H1 (cell line): ENCODE measurements around the gene SPOCK3. TPM values are rescaled to one million over a fixed set of nuclear protein-coding genes. Genes with fewer than 3 reads are reported as not detected.

Experiments used
- CTCF ChIA-PET: fragments of 300-600 bp; sonication (Branson Sonifier 250); formaldehyde crosslinking; loops from one replicate; lab custom pipeline; 2021; ENCODE audit not compliant: partially characterized antibody; lab: Charles Lee
- POLR2A ChIA-PET: fragments of 300-600 bp; sonication (Branson Sonifier 250); formaldehyde crosslinking; loops from one replicate; lab custom pipeline; 2021; ENCODE audit warnings: inconsistent platforms; ENCODE audit not compliant: partially characterized antibody; lab: Charles Lee
- DNase-seq, 2 experiments: peaks; one replicate each; pipeline versions ENCODE4 v3.0.0 to v3.0.0-alpha.2; 2010 to 2022; ENCODE audit warnings: low spot score in 2 of 2, low read depth in 1 of 2, mixed read lengths in 1 of 2
- FAIRE-seq: peaks from 2 replicates; lab custom pipeline; 2011; peaks lifted over from hg19 to GRCh38; lab: Jason Lieb, UNC
- H2AFZ ChIP-seq: 2 replicates; pipeline ENCODE4 v1.8.1; 2012; ENCODE audit warnings: low read length, inconsistent platforms
- H2AK5ac ChIP-seq: 2 replicates; pipeline ENCODE4 v1.6.1; 2013; ENCODE audit warnings: low read depth, low read length
- H2BK120ac ChIP-seq: replicated peaks from 2 replicates; pipeline ENCODE3; 2013; ENCODE audit warnings: low read depth, low read length, inconsistent platforms
- H2BK12ac ChIP-seq: 2 replicates; pipeline ENCODE4 v1.6.1; 2013; ENCODE audit warnings: low read depth, low read length
- H2BK15ac ChIP-seq: 2 replicates; pipeline ENCODE4 v1.6.1; 2013; ENCODE audit warnings: low read length
- H2BK20ac ChIP-seq: 2 replicates; pipeline ENCODE4 v1.6.1; 2013; ENCODE audit warnings: low read length
- H2BK5ac ChIP-seq: 2 replicates; pipeline ENCODE4 v1.6.1; 2013; ENCODE audit warnings: low read depth, low read length
- H3K14ac ChIP-seq: 2 replicates; pipeline ENCODE4 v1.6.1; 2013; ENCODE audit warnings: inconsistent platforms; ENCODE audit not compliant: insufficient read length
- H3K18ac ChIP-seq: 2 replicates; pipeline ENCODE4 v1.6.1; 2013; ENCODE audit warnings: low read length; ENCODE audit errors: extremely low read depth
- H3K23ac ChIP-seq: 2 replicates; pipeline ENCODE4 v1.6.1; 2013; ENCODE audit warnings: inconsistent platforms; ENCODE audit not compliant: insufficient read length
- H3K23me2 ChIP-seq: 2 replicates; pipeline ENCODE4 v1.6.1; 2013; ENCODE audit warnings: low read depth, low read length
- H3K27ac ChIP-seq: 2 replicates; pipeline ENCODE4 v1.6.1; 2011; ENCODE audit warnings: low read depth, low read length, inconsistent platforms
- H3K27me3 ChIP-seq, 4 experiments: replicated peaks in 1 of 4; 1 replicate in 1 of 4; 2 replicates in 3 of 4; pipeline versions ENCODE4 v1.6.1 to v1.8.1; 2011 to 2013; ENCODE audit warnings: low read length in 3 of 4, mild to moderate bottlenecking in 3 of 4, inconsistent platforms in 2 of 4, mixed read lengths in 2 of 4, moderate library complexity in 1 of 4; ENCODE audit not compliant: control insufficient read depth in 3 of 4, insufficient read depth in 3 of 4; ENCODE audit errors: extremely low read depth in 1 of 4
- H3K36me3 ChIP-seq, 4 experiments: 2 replicates each; pipeline versions ENCODE4 v1.6.1 to v1.8.1; 2011 to 2013; ENCODE audit warnings: mild to moderate bottlenecking in 4 of 4, low read length in 3 of 4, moderate library complexity in 2 of 4, control low read depth in 1 of 4, inconsistent platforms in 1 of 4; ENCODE audit not compliant: insufficient read depth in 4 of 4, control insufficient read depth in 2 of 4
- H3K4ac ChIP-seq: replicated peaks from 2 replicates; pipeline ENCODE3; 2013; ENCODE audit warnings: low read length, low read depth, mixed read lengths, inconsistent platforms; ENCODE audit not compliant: insufficient read length
- H3K4me1 ChIP-seq, 4 experiments: replicated peaks in 1 of 4; 1 replicate in 1 of 4; 2 replicates in 3 of 4; pipeline versions ENCODE4 v1.6.1 to v1.8.1; 2011 to 2013; ENCODE audit warnings: low read length in 3 of 4, inconsistent platforms in 2 of 4, mixed read lengths in 1 of 4; ENCODE audit not compliant: insufficient read depth in 4 of 4, control insufficient read depth in 3 of 4
- H3K4me2 ChIP-seq, 2 experiments: 2 replicates each; pipeline versions ENCODE4 v1.6.1 to v1.8.1; 2011 to 2013; ENCODE audit warnings: low read depth in 2 of 2, low read length in 2 of 2, control low read depth in 1 of 2, inconsistent platforms in 1 of 2, mild to moderate bottlenecking in 1 of 2; ENCODE audit not compliant: insufficient read depth in 1 of 2
- H3K4me3 ChIP-seq, 4 experiments: fragments of 200-600, 300-600 bp in 1 of 4; sonication (generic), shearing (Covaris generic), sonication (Bioruptor Twin) in 1 of 4; 2 replicates each; pipeline versions ENCODE4 v1.5.1 to v1.8.1; 2011 to 2016; ENCODE audit warnings: low read length in 4 of 4, low read depth in 3 of 4, control low read depth in 2 of 4, inconsistent platforms in 2 of 4, mild to moderate bottlenecking in 2 of 4, mixed read lengths in 1 of 4, moderate library complexity in 1 of 4; ENCODE audit not compliant: insufficient read depth in 2 of 4; ENCODE audit errors: extremely low read depth in 1 of 4
- H3K56ac ChIP-seq: replicated peaks from 2 replicates; pipeline ENCODE3; 2013; ENCODE audit warnings: low read depth, mild to moderate bottlenecking, mixed read lengths, low read length, inconsistent platforms; ENCODE audit not compliant: insufficient read length
- H3K79me1 ChIP-seq: 2 replicates; pipeline ENCODE4 v1.6.1; 2013; ENCODE audit warnings: low read depth, low read length, control low read depth
- H3K79me2 ChIP-seq, 2 experiments: 2 replicates each; pipeline versions ENCODE4 v1.6.1 to v1.8.1; 2012 to 2013; ENCODE audit warnings: low read length in 2 of 2, mild to moderate bottlenecking in 2 of 2, inconsistent platforms in 1 of 2; ENCODE audit not compliant: insufficient read depth in 2 of 2, control insufficient read depth in 1 of 2
- H3K9ac ChIP-seq, 4 experiments: replicated peaks in 1 of 4; 1 replicate in 1 of 4; 2 replicates in 3 of 4; pipeline versions ENCODE4 v1.6.1 to v1.8.1; 2011 to 2013; ENCODE audit warnings: low read depth in 3 of 4, low read length in 3 of 4, control low read depth in 2 of 4, mild to moderate bottlenecking in 2 of 4, moderate library complexity in 2 of 4, inconsistent platforms in 1 of 4; ENCODE audit errors: extremely low read depth in 1 of 4
- H3K9me3 ChIP-seq, 2 experiments: 2 replicates each; pipeline versions ENCODE4 v1.6.1 to v1.8.1; 2012 to 2013; ENCODE audit warnings: mild to moderate bottlenecking in 2 of 2, moderate library complexity in 2 of 2, control low read depth in 1 of 2, inconsistent platforms in 1 of 2, low read depth in 1 of 2, low read length in 1 of 2, mixed read lengths in 1 of 2; ENCODE audit not compliant: insufficient read depth in 2 of 2
- H4K20me1 ChIP-seq, 2 experiments: replicated peaks in 1 of 2; 2 replicates each; pipeline versions ENCODE3 to v1.8.1; 2011 to 2013; ENCODE audit warnings: inconsistent platforms in 2 of 2, low read length in 2 of 2, mild to moderate bottlenecking in 1 of 2; ENCODE audit not compliant: insufficient read depth in 2 of 2, control insufficient read depth in 1 of 2
- H4K5ac ChIP-seq: 2 replicates; pipeline ENCODE4 v1.6.1; 2013; ENCODE audit warnings: low read length, low read depth, mixed read lengths, inconsistent platforms; ENCODE audit not compliant: insufficient read length
- H4K8ac ChIP-seq: 2 replicates; pipeline ENCODE4 v1.8.0; 2013; ENCODE audit warnings: mild to moderate bottlenecking, moderate library complexity, low read length, inconsistent platforms; ENCODE audit not compliant: insufficient read depth; ENCODE audit errors: extremely low read depth
- H4K91ac ChIP-seq: replicated peaks from 2 replicates; pipeline ENCODE3; 2013; ENCODE audit warnings: low read length, mixed read lengths, inconsistent platforms; ENCODE audit not compliant: insufficient read length
- CHD2 ChIP-seq: IDR thresholded peaks from 2 replicates; pipeline ENCODE4 v1.6.1; 2012; ENCODE audit warnings: low read length, improper control_type of control experiment
- WGBS, 2 experiments: shearing (Covaris generic) in 1 of 2; methylation state at CpG; one replicate each; pipeline versions ENCODE4 v1.1.6 to v1.1.7; 2013 to 2015; ENCODE audit warnings: low lambda C conversion rate in 2 of 2, mixed read lengths in 2 of 2, inconsistent platforms in 1 of 2, low coverage in 1 of 2, missing lambda C conversion rate in 1 of 2; ENCODE audit not compliant: insufficient replicate concordance in 2 of 2, insufficient coverage in 1 of 2, insufficient read length in 1 of 2; ENCODE audit errors: extremely low coverage in 1 of 2, missing lambda C conversion rate in 1 of 2; 5-methylcytosine and 5-hydroxymethylcytosine counted together
- polyA plus RNA-seq, 7 experiments: library from polyadenylated mRNA; depleted of rRNA in 3 of 7; stranded (reverse) in 5 of 7; unstranded in 2 of 7; fragments of >200 nt in 5 of 7; fragments of 200-250 nt in 2 of 7; gene quantifications; 1 replicate in 5 of 7; 2 replicates in 1 of 7; 4 replicates in 1 of 7; pipeline versions ENCODE4 v1.2.1 to v1.2.3, GENCODE V29; 2011 to 2013; ENCODE audit warnings: missing spikeins in 2 of 7, mixed read lengths in 2 of 7
- total RNA-seq: library from RNA; stranded (reverse); fragmentation: NEBNext Ultra II Directional; extraction: Animal tissue kit (Norgen Biotek cat#: 25700); gene quantifications from 2 replicates; pipeline ENCODE4 v1.2.1, GENCODE V29; 2021

Gene SPOCK3
- total and polyA plus RNA-seq, 2 of the 8 experiments (the other 6 are each of a cell fraction or from before 2014, with no cell fraction given): 0.14 to 0.60 TPM

DNA sequence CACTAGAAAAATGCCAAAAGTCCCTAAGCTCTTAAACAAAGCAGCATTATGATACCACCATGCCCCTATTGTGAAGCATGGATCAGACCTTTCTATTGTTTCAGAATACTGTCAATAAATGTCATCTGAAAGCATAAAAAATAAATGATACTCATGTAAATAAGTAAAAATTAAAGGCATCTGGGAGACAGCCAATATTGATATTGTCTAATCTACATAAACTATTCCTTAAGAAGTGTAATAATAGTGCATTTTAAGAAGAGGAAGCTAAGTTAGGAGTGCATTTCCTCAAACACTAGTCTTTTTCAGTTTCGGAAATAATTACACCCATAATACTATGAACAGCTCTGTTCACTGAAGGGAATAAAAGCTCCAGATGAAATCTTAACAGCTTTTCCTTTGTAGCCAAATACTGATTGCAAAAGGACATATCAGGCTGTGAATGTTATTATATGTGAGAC is 181.6 kb downstream of the SPOCK3 start:
- no peak overlapping the region for H3K9ac ChIP-seq
- no peaks in the 10 kb centered on the region for H3K27me3 ChIP-seq
- H2AFZ ChIP-seq: no peak overlapping the region
- no peak overlapping the region for H4K8ac ChIP-seq
- H2BK120ac ChIP-seq: no peak overlapping the region
- no peak overlapping the region for H2BK15ac ChIP-seq
- H3K36me3 ChIP-seq: no peaks in the 10 kb centered on the region
- H2AK5ac ChIP-seq: no peak overlapping the region
- no peak overlapping the region for H3K23ac ChIP-seq
- ChIA-PET CTCF (interaction anchor here (0.6 to 1.4 kb wide), 2 partner anchors 8 to 11 kb away, joined by 3 to 5 read pairs; no protein-coding TSS in a partner anchor), POLR2A (no interaction called here)
- no peak overlapping the region for H3K4ac ChIP-seq
- H2BK12ac ChIP-seq: no peak overlapping the region
- H4K20me1 ChIP-seq: no peaks in the 10 kb centered on the region
- WGBS, 2 experiments: 89% methylated on average over 1 of the region's 1 CpG; no CpG with 5 or more reads in 1 of the 2 experiments
- DNase-seq (no peak), FAIRE-seq (no peak)
- H3K4me1 ChIP-seq: no peaks in the 10 kb centered on the region
- H2BK5ac ChIP-seq: no peak overlapping the region
- H4K91ac ChIP-seq: no peak overlapping the region
- no peaks in the 10 kb centered on the region for H3K23me2 ChIP-seq
- H4K5ac ChIP-seq: no peak overlapping the region
- H3K79me2 ChIP-seq: no peaks in the 10 kb centered on the region
- H3K14ac ChIP-seq: no peak overlapping the region
- H3K4me2 ChIP-seq: no peak overlapping the region
- H2BK20ac ChIP-seq: no peak overlapping the region
- H3K79me1 ChIP-seq: no peaks in the 10 kb centered on the region
- peaks cover 4 to 10% of the 10 kb centered on the region in 2 experiments; a peak in 2 of 4 replicates for H3K9me3 ChIP-seq
- H3K18ac ChIP-seq: no peak overlapping the region
- no peak for TF ChIP-seq CHD2
- no peak overlapping the region for H3K4me3 ChIP-seq
- H3K56ac ChIP-seq: no peak overlapping the region
- H3K27ac ChIP-seq: no peak overlapping the region
